GM10847 (cell line): ENCODE results near the gene MPG.

Experiments used
- POLR2A ChIP-seq: IDR thresholded peaks from 2 replicates; pipeline ENCODE4 v1.6.1; 2011; ENCODE audit not compliant: insufficient read length; ENCODE audit errors: extremely low read depth

MPG gene, protein sequence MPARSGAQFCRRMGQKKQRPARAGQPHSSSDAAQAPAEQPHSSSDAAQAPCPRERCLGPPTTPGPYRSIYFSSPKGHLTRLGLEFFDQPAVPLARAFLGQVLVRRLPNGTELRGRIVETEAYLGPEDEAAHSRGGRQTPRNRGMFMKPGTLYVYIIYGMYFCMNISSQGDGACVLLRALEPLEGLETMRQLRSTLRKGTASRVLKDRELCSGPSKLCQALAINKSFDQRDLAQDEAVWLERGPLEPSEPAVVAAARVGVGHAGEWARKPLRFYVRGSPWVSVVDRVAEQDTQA

DNA sequence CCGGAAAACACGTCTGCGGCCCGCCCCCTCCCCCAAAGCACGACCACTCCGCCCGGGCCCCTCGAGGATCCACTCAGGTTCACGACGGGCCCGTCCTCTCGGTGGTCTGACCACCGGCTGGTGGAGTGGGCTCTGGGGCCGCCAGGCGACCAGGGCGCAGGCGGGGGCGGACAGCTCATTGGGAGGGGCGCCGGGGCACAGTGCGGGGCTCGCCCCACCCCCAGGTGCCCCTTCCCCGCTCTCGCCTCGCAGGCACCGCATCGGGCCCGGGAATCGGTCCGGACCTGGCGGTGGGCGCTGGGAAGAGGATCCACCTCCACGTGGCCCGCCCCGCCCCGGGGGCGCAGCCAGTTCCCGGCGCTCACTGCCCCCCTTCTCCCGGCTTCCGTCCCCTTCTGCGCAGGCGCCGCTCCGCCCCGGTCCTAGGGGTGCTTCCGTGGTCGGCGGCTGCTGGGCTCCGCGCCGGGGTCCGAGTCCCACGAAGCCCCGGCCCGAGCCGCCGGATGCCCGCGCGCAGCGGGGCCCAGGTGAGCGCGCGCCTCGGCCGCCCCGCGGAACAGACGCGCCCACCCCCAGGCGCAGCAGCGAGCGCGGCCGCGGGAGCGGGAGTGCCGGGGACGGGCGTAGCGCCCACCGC, at the start of gene MPG:
TSS of gene MPG (plus strand) at position 419 of the 637 bp plus-strand sequence. CDS start at position 504, 85 bp downstream.
- TF ChIP-seq POLR2A: peak; percentile 82

DNA sequence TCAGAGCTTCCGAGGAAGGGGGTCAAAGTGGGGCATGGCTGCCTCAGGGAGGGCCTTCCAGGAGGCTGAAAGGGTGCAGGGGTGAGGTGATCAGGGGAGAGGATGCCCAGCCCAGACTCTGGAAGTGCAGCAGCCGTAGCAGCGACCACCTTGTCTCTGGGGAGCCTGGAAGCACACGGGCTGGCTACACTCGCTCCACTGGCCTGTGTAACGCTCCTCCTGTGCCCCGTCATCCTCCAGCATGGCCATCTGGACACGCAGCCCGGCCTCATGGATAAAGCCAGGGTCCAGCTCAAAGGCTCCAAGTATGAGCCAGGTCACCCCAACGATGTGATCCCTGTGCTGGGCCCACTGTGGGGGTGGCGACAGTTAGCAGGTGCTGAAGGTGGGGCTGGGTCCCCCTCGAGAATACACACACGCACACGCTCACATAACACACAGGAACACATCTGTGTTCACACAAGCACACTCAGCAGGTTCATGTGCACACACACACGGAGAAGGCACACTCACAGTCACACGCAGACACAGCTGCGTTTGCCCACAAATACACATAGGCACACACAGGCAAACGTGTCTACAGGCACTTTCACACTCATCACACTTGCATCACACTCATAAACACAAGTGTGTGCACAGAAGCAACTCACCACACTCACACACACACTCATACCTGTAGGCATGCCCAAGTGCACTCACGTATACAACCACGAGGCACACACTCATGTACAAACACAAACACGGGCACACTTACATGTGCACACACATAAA, 44.0 kb upstream of the MPG start:
- no peak for TF ChIP-seq POLR2A

DNA sequence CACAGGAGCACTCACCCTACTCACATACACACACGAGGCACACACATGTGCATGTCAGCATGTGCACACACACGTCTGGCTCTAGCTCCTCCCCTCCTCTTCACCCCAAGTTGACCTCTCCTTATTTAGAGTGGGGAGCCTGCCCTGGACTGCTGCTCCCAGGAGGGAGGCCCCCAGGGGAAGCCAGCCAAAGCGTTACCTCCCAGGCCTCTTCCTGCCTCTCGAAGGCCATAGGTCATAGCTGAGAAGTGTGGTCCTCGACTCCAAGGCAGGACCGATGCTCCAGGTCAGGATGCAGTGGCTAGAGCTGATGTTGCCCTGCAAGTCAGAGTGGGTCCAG, 43.4 kb upstream of the MPG start:
- no peak for TF ChIP-seq POLR2A

DNA sequence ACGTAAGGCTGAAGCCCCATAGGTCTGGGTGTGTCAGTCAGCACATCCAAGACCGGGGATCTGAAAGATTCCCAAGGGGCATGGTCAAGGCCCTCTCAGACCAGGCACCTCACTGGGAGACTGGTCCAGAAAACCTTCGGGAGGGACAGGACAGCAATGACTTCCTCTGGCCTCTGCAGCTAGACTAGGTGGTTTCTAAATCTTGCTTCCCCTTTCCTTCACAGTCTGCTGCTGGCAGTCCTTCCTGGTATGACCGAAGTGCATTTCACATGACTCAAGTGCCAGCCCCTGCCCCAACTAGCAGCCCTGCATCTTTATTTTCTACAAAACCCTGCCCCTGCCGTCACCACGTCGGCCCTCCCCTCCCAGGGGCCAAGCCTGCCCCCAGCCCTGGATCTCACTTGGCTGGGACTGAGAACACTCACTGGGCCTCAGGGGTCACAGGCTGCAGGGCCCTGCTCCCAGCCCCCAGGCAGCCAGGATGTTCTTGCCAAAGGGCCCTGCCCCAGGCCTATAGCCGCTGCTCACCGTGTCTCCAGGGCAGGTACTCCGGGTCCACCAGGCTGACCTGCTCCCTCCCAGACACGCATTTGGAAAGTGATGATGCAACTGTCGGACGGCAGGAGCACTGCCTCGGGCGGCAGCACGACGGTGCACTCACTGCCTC, 42.9 kb upstream of the MPG start:
- no peak for TF ChIP-seq POLR2A

DNA sequence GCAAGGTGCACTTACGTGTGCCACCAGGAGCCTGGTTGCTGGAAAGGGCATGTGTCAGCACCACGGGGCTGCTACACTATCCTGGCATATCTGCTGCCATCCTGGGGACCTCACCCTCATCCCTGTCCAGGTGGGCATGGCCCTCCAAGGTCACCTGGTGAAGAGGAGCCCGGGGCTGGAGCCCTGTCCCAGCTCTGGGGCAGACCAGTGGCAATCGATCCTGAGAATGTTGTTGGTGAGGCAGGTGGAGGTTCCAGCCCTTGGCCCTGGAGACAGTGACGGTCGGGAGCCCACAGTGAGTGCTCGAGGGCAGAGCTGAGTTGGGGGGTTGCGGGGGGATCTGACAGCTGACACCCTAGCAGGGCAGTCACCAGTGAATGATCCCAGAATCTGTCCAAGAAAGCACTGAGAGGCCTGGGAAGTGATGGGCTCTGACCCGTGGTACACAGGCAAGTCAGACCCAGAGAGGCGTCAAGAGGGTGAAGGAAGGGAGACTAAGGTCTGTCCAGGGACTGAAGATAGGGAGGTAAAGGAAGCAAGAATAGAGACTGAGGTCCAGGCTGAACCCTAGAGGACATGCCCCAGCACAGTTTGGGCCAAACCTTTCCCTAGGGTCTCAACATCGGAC, 42.2 kb upstream of the MPG start:
- TF ChIP-seq POLR2A: no peak

DNA sequence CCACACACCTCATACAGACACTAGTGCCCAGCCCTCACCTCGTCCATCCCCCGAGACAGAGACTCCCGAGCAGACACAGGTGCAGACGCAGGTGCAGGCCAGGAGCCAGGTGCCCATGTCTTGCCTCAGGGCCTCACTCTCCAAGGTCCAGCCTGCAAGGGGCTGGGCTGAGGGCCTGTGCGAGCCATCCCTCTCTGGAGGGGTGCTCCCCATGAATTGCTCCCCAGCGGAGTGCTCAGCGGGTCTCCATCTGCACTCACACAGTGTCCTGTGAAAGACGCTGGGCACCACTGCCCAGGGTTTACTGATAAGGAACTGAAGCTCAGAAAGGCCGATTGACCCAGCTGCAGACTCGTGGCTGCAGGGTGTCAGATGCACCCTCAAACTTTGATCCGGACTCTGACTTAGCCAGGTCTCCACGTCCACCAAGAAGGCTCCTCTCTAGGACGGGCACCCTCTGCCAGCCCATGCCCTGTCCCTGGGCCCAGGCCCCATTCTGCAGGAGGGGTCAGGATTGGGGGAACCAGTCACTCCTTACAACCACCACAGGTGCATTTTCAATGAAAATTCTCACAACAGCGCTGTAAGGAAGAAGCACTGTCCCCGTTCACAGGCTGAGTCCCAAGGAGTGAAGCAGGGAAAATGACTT, 41.6 kb upstream of the MPG start:
- TF ChIP-seq POLR2A: no peak

DNA sequence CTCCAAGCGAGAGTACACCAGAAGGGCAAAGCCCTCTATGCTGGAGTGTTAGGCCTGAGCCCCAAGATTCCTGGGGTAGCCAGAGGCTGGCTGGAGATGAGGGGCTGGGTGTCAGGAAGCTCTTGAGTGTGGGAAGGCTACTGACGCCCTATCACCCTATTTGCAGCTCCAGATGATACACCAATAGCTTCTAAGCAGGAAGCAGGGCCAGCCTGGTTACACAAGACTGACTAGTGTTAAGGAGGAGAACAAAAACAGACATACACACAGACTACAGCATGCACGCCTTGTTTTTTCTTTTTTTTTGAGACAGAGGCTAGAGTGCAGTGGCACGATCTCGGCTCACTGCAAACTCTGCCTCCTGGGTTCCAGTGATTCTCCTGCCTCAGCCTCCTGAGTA, 40.5 kb upstream of the MPG start:
- TF ChIP-seq POLR2A: no peak

DNA sequence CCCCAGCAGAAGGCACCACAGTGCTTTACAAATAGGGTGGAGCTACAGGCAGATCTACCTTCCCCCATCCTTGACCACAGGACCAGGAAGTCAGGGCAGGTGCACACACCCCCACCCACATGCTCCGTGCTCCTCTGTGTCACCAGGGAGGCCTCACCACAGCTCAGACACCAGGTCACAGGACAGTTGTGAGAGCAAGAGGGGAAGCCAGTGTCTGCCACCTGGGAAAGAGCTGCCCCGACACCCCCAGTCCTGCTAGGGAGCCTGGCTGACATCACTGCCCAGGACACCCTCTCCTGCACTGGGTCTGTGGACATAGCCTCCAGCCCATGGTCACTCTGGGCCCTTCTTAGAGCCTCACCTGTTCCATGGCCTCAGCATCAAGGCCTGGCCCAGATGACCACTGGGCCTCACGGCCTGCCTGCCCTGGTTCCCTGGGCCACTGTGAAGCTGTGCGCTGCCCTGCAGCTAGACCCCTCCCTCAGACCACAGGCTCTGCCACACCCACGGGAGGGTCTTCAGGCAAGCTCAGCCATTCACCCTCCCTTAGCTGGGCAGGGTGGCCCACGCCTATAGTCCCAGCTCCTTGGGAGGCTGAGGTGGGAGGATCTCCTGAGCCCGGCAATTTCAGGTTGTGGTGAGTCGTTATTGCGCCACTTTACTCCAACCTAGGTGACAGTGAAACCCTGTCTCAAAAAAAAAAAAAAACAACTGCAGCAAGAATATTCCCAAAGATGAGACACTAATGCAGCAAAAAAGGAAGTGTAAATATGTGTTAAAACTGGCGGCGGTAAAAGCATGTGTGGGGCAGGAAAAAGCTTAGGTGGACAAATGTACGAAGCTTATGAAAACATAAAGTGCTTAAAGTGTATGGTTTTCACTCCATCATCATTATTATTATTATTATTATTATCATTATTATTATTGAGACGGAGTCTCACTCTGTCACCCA, 38.8 kb upstream of the MPG start:
- TF ChIP-seq POLR2A: no peak

DNA sequence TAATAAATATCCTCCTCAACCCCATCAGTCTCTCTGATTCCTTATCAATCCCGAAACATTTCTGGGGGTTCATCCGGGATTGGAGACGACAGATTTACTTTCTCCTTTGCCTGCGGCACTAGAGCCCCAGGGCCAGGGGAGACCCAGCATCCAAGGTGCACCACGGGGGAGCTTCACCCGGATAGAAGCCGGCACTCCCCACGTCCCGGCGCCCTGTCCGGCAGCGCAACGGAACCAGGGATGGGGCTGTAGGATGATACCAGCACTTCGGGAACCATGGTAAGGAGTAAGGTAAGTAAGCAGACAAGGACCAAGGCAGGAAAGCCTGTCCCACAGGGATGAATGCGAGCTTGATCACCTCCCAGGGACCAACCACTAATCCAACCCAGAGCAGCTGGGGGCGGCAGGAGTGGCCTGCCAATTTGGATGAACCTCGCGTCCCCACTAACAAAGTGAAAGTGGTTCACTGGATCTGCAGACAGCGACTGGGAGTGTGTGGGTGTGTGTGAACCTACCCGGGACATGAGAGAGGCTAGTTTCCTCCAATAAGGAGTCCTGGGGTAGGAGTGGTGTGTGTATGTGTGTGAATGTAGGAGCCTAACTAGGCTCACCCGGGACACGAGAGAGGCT, 36.5 kb upstream of the MPG start:
- no peak for TF ChIP-seq POLR2A

DNA sequence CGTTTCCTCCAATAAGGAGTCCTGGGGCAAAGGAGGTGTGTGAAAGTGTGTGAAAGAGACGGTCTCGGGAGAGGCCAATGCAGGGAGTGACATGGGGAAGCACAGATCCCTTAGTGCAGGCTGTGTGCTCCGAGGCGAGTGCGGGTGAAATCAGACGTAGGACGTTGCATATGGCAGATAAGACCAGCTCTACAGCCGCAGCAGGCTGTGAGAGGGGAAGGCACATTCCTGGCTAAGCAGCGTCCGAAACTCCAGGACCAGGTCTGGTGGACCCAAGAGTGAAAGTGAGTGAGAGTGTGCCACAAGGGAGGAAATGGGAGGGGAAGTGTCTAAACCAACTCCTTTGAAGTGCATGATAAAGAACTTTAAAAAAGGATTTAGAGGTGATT, 36.0 kb upstream of the MPG start:
- no peak for TF ChIP-seq POLR2A

DNA sequence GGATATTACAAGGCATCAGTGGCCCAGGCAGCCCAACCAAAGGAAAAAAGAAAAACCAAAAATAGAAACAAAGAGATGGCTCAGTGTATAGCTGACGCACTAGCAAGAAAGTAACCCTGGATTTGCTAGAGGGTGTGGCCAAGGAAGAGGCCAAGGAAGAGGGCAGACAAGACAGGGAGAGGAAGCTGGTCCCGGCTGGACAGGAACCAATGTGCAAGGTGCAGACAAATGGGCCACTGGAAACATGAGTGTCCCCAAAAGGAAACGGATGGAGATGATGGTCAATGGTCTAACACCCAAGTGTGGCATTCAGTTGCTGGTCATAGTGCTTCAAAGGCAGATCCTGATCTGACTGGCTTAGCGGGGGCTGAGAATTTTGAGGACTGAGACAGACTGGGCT, 35.3 kb upstream of the MPG start:
- TF ChIP-seq POLR2A: no peak

DNA sequence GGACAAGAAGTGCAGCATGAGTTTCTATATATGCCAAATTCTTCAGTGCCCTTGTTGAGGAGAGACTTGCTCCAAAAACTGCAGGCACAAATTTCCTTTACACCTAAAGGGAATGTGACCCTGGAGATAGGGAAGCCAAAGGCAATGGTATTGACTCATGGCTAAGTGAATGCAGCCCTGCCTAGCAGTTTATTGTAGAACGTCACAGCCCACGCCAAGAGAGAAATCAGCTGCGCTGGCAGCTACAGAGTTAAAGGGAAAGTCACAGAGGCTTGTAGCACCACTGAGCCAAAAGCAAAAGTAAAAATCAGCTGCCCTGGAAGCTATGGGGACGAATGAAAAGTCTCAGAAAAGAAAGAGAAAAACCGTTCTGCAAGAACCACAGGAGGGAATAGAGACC, 34.7 kb upstream of the MPG start:
- no peak for TF ChIP-seq POLR2A

DNA sequence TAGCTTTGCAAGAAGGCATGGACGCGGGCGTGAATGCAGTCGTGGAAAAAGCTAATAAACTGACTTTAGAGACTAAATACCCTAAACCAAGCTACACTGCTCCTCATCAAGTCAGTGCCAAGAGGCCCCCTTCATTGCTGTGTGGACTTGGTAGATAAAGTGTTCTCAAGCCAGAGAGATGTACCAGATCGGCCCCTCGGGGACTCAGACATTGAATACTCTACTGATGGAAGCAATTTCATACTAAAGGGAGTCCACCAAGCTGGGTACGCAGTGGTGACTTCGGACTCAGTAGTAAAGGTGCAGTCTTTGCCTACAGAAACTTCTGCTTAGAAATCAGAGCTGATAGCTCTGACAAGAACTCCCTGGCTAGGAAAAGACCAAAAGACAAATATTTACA, 33.4 kb upstream of the MPG start:
- TF ChIP-seq POLR2A: no peak
